AG04449 (cell line): Measurements from ENCODE around the gene IRF2BP2.

Source experiments
- CTCF ChIA-PET: fragments of 350-600 bp; formaldehyde crosslinking; extraction: SDS; loops from one replicate; lab custom pipeline; 2021; ENCODE audit warnings: antibody characterized with exemption; lab: Yijun Ruan, JAX
- POLR2A ChIA-PET: fragments of 400-600, 350-600 bp; formaldehyde crosslinking; extraction: SDS; loops from one replicate; lab custom pipeline; 2020; ENCODE audit warnings: antibody characterized with exemption, inconsistent platforms; lab: Yijun Ruan, JAX
- DNase-seq: peaks from one replicate; pipeline ENCODE4 v3.0.0-alpha.2; 2010; ENCODE audit warnings: low read depth, low spot score
- H3K4me3 ChIP-seq: 2 replicates; pipeline ENCODE4 v1.5.1; 2011; ENCODE audit warnings: low read depth, mild to moderate bottlenecking, control low read depth, low read length
- CTCF ChIP-seq: IDR thresholded peaks from one replicate; pipeline ENCODE4 v1.5.1; 2011; ENCODE audit warnings: mild to moderate bottlenecking, moderate library complexity, low read length, control low read depth, inconsistent platforms; ENCODE audit not compliant: insufficient read depth; ENCODE audit errors: missing control alignments

IRF2BP2 gene

GRCh38 chr1:234613128-234613875, 3.3 kb upstream of the IRF2BP2 start:
- H3K4me3 ChIP-seq: peak overlapping the region; percentile 39
- DNase-seq: peak; percentile 89
- CTCF ChIA-PET: interaction anchor here (1.0 to 4.2 kb wide), 8 partner anchors 10 to 478 kb away, joined by 4 to 26 read pairs (median 5); no protein-coding TSS in a partner anchor
- POLR2A ChIA-PET: interaction anchor here (0.7 to 5.2 kb wide), 11 partner anchors 9 to 470 kb away, joined by 3 to 95 read pairs (median 6); no protein-coding TSS in a partner anchor
- no peak for TF ChIP-seq CTCF

GRCh38 chr1:234612352-234613127, 2.6 kb upstream of the IRF2BP2 start:
- no peak for TF ChIP-seq CTCF
- DNase-seq: peak; percentile 99
- POLR2A ChIA-PET: interaction anchor here (0.7 to 5.2 kb wide), 10 partner anchors 9 to 471 kb away, joined by 3 to 95 read pairs (median 6); no protein-coding TSS in a partner anchor
- H3K4me3 ChIP-seq: peak overlapping the region; percentile 39
- CTCF ChIA-PET: interaction anchor here (0.8 to 4.2 kb wide), 13 partner anchors 9 to 481 kb away, joined by 3 to 26 read pairs (median 5); no protein-coding TSS in a partner anchor

- peak overlapping the region; percentile 7 for H3K4me3 ChIP-seq
- no peak for DNase-seq
- POLR2A ChIA-PET: interaction anchor here (0.6 to 5.2 kb wide), 19 partner anchors 7 to 479 kb away, joined by 3 to 95 read pairs (median 4); no protein-coding TSS in a partner anchor
- TF ChIP-seq CTCF: no peak
- CTCF ChIA-PET: interaction anchor here (0.6 to 4.2 kb wide), 20 partner anchors 8 to 491 kb away, joined by 3 to 26 read pairs (median 3); no protein-coding TSS in a partner anchor
Observed at GRCh38 chr1:234611847-234612351, 1.9 kb upstream of the IRF2BP2 start.

GRCh38 chr1:234611225-234611846, 1.4 kb upstream of the IRF2BP2 start:
- CTCF ChIA-PET: interaction anchor here (0.6 to 4.2 kb wide), 16 partner anchors 46 to 491 kb away, joined by 3 to 26 read pairs (median 3); no protein-coding TSS in a partner anchor
- POLR2A ChIA-PET: interaction anchor here (0.6 to 5.2 kb wide), 20 partner anchors 8 to 480 kb away, joined by 3 to 95 read pairs (median 4); no protein-coding TSS in a partner anchor
- peak; percentile 1 for TF ChIP-seq CTCF
- H3K4me3 ChIP-seq: peak overlapping the region; percentile 63; the same call in 1 of the 2 replicates
- peak; percentile 77 for DNase-seq

- peak overlapping the region; percentile 63 for H3K4me3 ChIP-seq
- peak; percentile 19 for TF ChIP-seq CTCF
- ChIA-PET POLR2A (interaction anchor here (0.7 to 5.2 kb wide), 18 partner anchors 9 to 480 kb away, joined by 3 to 95 read pairs (median 4); no protein-coding TSS in a partner anchor), CTCF (interaction anchor here (0.6 to 4.2 kb wide), 11 partner anchors 82 to 482 kb away, joined by 3 to 26 read pairs (median 3); no protein-coding TSS in a partner anchor)
- DNase-seq: no peak
Observed at GRCh38 chr1:234610666-234611224, 767 bp upstream of the IRF2BP2 start.
